ENCODE data around the gene CCDC93. TPM values are rescaled to one million over a fixed set of nuclear protein-coding genes. Genes with fewer than 3 reads are reported as not detected.

Gene CCDC93
- total RNA-seq, 1 donor from 2014 or later: 37.8 TPM

GRCh38 chr2:118006326-118006725, 7.5 kb downstream of the CCDC93 start:
- Histone ChIP-seq H3K4me1 (peaks cover 8% of the 10 kb centered on the region), H3K27ac (no peak overlapping the region), H3K9me3 (no peaks in the 10 kb centered on the region), H3K27me3 (no peaks in the 10 kb centered on the region), H3K36me3 (peaks cover 70% of the 10 kb centered on the region), H3K4me3 (no peak overlapping the region)
- intact Hi-C loops (cut with DNase I): no loop called here
- DNase-seq (no peak), ATAC-seq (no peak)
- no peak for TF ChIP-seq CTCF (IDR thresholded peaks at IDR 0.05)

GRCh38 chr2:118003396-118003824, 10.5 kb downstream of the CCDC93 start:
- intact Hi-C loops (cut with DNase I): loop anchor here (5.0 kb wide), 1 partner anchor 171 kb away; no protein-coding TSS in a partner anchor
- Histone ChIP-seq H3K27ac (no peak overlapping the region), H3K4me3 (no peak overlapping the region), H3K9me3 (no peaks in the 10 kb centered on the region), H3K27me3 (no peaks in the 10 kb centered on the region), H3K36me3 (peaks cover 95% of the 10 kb centered on the region), H3K4me1 (no peaks in the 10 kb centered on the region)
- DNase-seq (no peak), ATAC-seq (peak; percentile 99)
- TF ChIP-seq CTCF (IDR thresholded peaks at IDR 0.05): peak; percentile 84

- no peak for ATAC-seq
- peaks cover 97% of the 10 kb centered on the region for H3K36me3 ChIP-seq
- intact Hi-C loops (cut with DNase I): loop anchor here (5.0 kb wide), 1 partner anchor 168 kb away; no protein-coding TSS in a partner anchor
Measured at GRCh38 chr2:118000041-118000440, 13.8 kb downstream of the CCDC93 start.

GRCh38 chr2:117997872-117998454, 15.9 kb downstream of the CCDC93 start:
- no peak for TF ChIP-seq CTCF (IDR thresholded peaks at IDR 0.05)
- no peaks in the 10 kb centered on the region for H3K27me3 ChIP-seq
- no peaks in the 10 kb centered on the region for H3K4me1 ChIP-seq
- H3K36me3 ChIP-seq: peaks cover 100% of the 10 kb centered on the region
- DNase-seq (no peak), ATAC-seq (no peak)
- H3K4me3 ChIP-seq: no peak overlapping the region
- no peak overlapping the region for H3K27ac ChIP-seq
- no peaks in the 10 kb centered on the region for H3K9me3 ChIP-seq
- intact Hi-C loops (cut with DNase I): no loop called here

More at GRCh38 chr2:118000041-118000440, 13.8 kb downstream of the CCDC93 start:
- H3K9me3 ChIP-seq: no peaks in the 10 kb centered on the region
- no peak for TF ChIP-seq CTCF (IDR thresholded peaks at IDR 0.05)
- H3K4me3 ChIP-seq: no peak overlapping the region
- H3K27me3 ChIP-seq: no peaks in the 10 kb centered on the region
- DNase-seq: no peak
- no peaks in the 10 kb centered on the region for H3K4me1 ChIP-seq
- H3K27ac ChIP-seq: no peak overlapping the region

GRCh38 chr2:117996525-117996924, 17.3 kb downstream of the CCDC93 start:
- intact Hi-C loops (cut with DNase I): no loop called here
- no peak overlapping the region for H3K27ac ChIP-seq
- H3K9me3 ChIP-seq: no peaks in the 10 kb centered on the region
- DNase-seq: no peak
- H3K4me3 ChIP-seq: no peak overlapping the region
- no peaks in the 10 kb centered on the region for H3K4me1 ChIP-seq
- no peak for ATAC-seq
- no peaks in the 10 kb centered on the region for H3K27me3 ChIP-seq
- no peak for TF ChIP-seq CTCF (IDR thresholded peaks at IDR 0.05)
- peaks cover 100% of the 10 kb centered on the region for H3K36me3 ChIP-seq
